GM21825 (cell line): ENCODE data around the gene TIAM1.
A peak's percentile ranks its signal among the peaks of the same experiment; 100 is the strongest.

Experiments
- ATAC-seq: cut with Tn5 transposase; IDR thresholded peaks from one replicate; pipeline ENCODE4 v1.9.1; 2021; ENCODE audit warnings: mild to moderate bottlenecking, moderate library complexity; ENCODE audit not compliant: unreplicated experiment

The TIAM1 gene

DNA sequence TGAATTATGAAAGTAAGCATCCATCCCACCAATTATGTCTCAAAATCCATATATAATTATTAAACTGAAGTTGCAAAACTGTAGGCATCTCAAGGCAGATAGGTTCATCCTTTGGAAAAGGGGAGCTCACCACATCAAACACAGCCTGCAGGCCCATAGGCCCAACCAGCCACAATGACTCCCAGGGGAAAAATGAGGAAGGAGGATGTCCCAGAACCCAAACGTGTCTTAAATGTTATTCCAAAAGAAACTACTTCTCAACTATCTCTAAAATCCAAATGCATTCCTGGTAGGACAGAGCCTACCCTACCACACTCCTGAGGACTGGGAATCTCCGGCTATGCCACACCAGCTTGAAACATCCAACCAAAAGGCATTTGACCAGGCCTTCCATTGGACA is 12.8 kb downstream of the TIAM1 start:
- ATAC-seq = no peak

- ATAC-seq = no peak
These were observed 13.9 kb downstream of the TIAM1 start for GRCh38 chr21:31330144-31330483.

- ATAC-seq = no peak
These were observed 14.5 kb downstream of the TIAM1 start for GRCh38 chr21:31329456-31330143.

DNA sequence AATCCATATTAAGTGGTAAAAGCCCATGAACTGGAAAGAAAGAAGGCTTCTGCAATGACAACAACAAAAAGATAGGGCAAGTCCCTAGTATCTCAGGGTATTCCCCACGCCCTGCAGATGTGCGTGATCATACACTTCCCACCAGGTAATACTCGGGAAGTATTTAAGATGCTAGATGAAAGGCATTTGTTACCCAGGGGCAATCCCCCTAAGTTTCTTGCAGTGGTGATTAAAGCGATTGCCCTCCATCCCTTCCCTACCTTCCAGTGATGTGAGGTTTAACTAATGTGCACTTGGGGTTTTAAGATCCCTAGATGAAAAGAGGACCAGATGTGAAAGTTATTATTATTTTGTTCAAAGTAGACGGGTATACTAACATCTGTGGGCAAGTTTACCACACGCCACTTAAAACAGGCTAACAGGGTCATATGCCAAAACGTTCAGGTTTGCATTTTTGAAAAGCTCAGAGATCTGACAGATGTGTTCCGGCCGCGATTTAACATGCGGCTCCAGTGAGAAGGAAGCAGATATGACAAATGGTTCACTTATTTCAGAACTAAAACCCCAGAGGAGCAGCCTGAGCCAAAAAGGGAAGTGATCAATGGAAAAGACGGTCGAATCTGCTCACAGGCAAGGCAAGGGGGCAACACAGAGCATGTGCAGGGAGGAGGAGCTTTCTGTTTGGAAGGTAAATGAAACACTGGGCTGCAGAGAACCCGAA is 17.4 kb downstream of the TIAM1 start:
- peak; percentile 95 for ATAC-seq

DNA sequence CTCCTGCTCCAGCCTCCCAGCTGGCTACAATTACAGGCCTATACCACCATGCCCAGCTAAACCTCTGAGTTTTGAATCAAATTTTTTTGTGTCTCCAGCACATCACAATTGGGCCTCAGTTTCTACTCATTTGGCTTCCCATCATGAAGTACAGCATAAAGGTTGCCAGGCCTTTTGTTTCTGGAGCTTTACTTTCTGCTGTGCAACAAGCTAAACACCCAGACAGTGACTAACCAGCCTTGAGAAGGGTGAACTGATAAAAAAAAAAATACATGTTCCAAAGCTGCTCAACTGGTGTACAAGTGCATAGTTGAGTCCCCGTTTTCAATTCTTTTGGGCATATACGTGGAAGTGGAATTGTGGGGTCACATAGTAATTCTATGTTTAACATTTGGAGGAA is 25.1 kb downstream of the TIAM1 start:
- no peak for ATAC-seq

DNA sequence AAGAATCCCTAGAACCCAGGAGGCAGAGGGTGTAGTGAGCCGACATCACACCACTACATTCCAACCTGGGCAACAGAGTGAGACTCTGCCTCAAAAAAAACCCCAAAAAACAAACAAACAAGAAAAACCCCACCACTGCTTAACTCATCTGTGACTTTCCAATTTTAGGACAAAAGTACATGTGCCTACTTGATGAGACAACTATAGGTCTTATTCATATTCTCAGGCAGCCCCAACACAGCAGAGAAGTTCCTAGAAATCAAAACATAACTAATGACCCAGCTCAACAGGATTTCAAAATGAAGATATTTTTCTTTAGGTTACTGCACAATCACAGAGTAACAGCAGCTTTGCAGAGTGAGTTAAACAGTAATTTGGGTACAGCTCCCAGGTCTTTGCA is 26.4 kb downstream of the TIAM1 start:
- ATAC-seq = no peak

DNA sequence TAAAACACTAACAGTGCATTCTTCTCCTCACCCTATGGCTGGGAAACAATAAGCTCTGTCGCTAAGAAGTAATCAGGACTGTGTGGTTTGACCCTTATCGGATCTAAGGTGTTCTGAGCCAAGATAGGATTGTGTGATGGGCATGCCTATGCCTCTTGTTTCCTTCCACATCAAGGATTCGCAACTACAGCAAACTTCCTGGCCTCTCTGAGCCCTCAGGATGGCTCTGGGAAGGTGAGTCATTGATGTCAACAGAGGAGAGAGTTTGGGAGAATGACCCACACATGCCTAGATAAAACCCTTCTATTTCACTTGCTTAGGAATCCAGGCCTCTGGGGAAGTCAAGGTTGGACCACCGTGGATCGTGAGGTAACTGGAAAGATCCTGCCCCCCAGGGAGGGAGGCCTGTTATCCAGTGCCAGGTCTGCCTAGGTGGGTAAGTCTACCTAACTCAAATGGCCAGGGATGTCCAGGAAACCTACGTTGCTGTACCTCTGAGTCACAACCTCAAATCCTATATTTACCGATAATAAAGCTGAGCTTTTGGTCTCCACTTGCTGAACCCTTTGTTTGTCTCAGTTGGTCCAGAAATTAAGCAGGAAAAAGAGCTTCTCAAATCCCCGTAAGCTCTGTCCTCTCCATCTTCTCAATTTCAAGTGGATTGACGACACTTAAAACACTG is 27.4 kb downstream of the TIAM1 start:
- ATAC-seq = no peak

DNA sequence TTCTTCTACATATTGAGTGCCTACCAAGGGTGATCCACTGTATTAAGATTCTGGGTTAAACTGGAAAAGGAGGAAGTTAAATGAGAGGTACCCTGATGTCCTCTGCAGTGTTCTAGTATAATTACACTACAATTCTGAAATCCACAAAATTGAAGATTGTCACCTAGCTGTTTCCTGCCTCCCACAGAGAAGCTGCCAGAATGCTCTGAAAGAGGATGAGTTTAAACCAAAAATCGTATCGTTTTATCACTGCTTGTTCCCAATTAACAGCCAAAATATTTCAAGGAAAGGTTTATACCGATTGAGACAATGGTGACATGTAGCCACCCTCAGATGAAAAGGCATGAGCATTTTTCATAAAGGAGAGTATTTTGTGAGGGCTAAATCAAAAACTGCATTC is 28.0 kb downstream of the TIAM1 start:
- ATAC-seq = no peak

- ATAC-seq = no peak
These were observed 33.3 kb downstream of the TIAM1 start for GRCh38 chr21:31310750-31311149.

GRCh38 chr21:31308584-31308983 is 35.5 kb downstream of the TIAM1 start:
- ATAC-seq = no peak

DNA sequence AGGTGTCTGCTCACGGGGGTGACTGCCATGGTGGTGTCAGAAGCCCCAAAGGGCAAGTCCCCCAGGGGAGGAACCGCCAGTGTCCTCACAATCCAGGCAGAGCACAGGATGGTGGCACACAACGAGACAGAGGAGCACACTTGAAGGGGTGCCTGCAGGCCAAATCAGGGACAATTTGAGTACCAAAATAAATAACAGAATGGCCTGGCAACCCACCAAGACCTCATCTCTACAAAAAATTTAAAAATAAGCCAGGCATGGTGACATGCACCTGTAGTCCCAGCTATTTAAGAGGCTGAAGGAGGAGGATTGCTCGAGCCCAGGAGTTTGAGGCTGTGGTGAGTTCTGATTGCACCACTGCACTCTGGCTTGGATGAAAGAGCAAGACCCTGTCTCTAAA is 38.2 kb downstream of the TIAM1 start:
- no peak for ATAC-seq

DNA sequence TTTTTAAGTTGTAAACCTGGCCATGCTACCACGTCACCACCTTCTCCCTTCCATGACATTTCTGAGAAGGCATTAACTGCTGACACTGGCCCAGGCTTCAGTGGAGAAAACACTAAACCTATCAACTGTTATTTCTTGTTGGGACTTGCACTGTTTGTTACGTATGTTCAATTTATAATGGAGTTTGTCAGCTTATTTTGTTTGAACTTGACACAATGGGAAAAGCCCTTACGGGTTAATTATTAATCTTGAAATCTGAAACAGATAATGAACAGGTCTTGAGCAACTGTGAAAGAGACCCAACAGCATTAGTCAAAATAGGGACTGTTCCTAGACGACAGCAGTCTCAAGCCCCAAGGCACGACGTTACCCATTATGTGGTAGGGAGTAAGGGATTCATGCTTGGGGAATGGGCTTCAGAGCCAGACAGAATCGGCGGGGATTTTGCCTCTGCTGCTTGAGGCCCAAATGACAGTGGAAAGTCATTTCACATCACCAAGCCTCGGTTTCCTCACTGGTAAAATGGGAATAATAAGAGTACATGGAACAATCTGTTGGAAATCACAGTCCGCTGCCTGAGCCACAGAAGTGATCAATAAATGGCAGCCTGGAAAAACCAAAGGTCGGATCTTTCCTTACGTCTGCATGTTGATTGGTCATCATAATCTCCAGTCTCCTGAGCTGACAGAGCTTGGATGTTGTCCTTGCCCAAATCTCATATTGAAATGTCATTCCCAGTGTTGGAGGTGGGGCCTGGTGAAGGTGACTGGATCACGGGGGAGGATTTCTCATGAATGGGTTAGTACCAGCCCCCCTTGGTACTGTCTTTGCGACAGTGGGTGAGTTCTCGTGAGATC is 44.5 kb downstream of the TIAM1 start:
- no peak for ATAC-seq

GRCh38 chr21:31298618-31299269 is 45.3 kb downstream of the TIAM1 start:
- no peak for ATAC-seq

GRCh38 chr21:31297806-31298205 is 46.3 kb downstream of the TIAM1 start:
- ATAC-seq = no peak

DNA sequence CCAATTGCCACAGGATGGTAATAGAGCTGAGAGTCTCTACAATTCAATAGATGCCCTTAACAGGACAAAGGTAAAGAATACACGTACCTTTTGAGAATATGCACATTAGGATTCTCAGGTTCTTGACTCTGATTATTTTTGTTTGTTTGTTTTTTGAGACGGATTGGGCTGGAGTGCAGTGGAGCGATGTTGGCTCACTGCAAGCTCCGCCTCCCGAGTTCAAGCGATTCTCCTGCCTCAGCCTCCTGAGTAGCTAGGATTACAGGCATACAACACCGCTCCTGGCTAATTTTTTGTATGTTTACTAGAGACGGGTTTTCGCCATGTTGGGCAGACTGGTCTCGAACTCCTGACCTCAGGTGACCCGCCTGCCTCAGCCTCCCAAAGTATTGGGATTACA is 48.4 kb downstream of the TIAM1 start:
- no peak for ATAC-seq

GRCh38 chr21:31294691-31295090 is 49.4 kb downstream of the TIAM1 start:
- ATAC-seq = no peak

DNA sequence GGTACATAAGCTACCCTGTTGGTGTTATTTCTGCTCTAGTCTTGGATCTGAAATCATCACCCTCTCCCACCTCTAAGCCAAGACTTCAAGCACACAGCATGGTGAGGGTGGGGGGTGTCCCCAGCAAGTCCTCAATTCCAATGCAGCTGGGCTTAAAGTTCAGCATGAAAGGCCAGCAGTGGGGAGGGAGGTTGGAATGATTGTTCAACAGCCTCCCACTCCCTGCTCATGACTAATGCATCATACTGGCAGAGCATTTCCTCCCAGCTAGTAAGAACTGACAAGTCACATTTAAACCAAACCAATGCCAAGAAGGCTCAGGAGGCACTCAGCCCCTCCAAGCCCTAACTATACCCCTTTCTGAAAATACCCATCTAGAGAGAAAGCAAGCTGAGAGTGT is 50.1 kb downstream of the TIAM1 start:
- no peak for ATAC-seq

DNA sequence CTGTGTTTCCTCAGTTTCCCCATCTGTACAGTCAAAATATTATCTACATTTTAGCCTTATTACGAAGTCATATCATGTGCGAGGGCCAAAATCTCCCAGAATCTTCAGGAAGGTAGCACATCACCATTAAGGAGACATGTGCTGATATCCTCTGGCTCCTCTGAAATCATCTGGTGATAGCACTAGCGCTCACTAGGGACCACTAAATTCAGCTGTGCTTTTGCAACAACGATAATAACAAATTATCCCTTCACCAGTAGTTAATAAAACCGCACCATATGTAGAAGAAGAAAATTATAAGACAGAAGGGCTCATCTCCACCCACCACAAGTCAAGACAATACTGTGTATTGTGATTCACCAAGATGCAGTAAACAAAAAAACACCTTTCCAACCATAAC is 53.3 kb downstream of the TIAM1 start:
- ATAC-seq = no peak

GRCh38 chr21:31289702-31290101 is 54.4 kb downstream of the TIAM1 start:
- ATAC-seq = no peak

DNA sequence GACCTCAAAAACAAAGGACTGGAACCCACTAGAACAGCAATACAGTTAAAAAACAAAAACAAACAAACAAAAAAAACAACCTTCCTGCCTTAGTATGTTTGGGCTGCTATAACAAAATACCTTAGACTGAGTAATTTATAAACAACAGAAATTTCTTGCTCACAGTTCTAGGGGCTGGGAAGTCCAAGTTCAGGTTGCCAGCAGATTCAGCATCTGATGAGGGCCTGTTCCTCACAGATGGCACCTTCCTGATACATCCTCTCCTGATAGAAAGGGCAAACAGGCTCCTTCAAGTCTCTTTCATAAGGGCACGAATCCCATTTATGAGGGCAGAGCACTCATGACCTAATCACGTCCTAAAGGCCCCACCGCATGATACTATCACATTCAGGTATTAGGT is 55.9 kb downstream of the TIAM1 start:
- no peak for ATAC-seq

GRCh38 chr21:31287201-31287600 is 56.9 kb downstream of the TIAM1 start:
- no peak for ATAC-seq
